ENCODE measurements around the gene TMEM256. TPM values are rescaled to one million over a fixed set of nuclear protein-coding genes. Genes with fewer than 3 reads are reported as not detected.

TMEM256 gene
- total and polyA plus RNA-seq, 2 donors from 2014 or later = 55.8 to 389 TPM

DNA sequence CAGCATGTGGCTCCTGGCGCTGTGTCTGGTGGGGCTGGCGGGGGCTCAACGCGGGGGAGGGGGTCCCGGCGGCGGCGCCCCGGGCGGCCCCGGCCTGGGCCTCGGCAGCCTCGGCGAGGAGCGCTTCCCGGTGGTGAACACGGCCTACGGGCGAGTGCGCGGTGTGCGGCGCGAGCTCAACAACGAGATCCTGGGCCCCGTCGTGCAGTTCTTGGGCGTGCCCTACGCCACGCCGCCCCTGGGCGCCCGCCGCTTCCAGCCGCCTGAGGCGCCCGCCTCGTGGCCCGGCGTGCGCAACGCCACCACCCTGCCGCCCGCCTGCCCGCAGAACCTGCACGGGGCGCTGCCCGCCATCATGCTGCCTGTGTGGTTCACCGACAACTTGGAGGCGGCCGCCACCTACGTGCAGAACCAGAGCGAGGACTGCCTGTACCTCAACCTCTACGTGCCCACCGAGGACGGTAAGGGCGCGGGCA, 4.4 kb upstream of the TMEM256 start:
- Histone ChIP-seq H3K27me3 (ENCODE audit: control insufficient read depth, insufficient read depth, low read length) (no peaks in the 10 kb centered on the region), H3K4me1 (ENCODE audit: control insufficient read depth in 2 of 3, insufficient read depth in 2 of 3, low read depth in 1 of 3, low read length in 3 of 3) (no peaks in the 10 kb centered on the region), H3K4me3 (ENCODE audit: low read length in 3 of 3) (no peak overlapping the region), H3K27ac (ENCODE audit: low read depth in 2 of 2, low read length in 2 of 2) (no peak overlapping the region), H3K9ac (ENCODE audit: low read length in 3 of 3) (no peak overlapping the region), H3K36me3 (ENCODE audit: control insufficient read depth in 2 of 3, insufficient read depth in 3 of 3, low read length in 3 of 3) (no peaks in the 10 kb centered on the region), H3K9me3 (ENCODE audit: control insufficient read depth in 2 of 3, insufficient read depth in 1 of 3, low read length in 3 of 3) (no peaks in the 10 kb centered on the region)
- intact Hi-C loops (cut with DNase I) = no loop called here
- TF ChIP-seq CTCF (IDR thresholded peaks at IDR 0.05; ENCODE audit: borderline replicate concordance, extremely low read depth, insufficient read depth) = no peak
- FAIRE-seq = no peak
- peak in 1 of 5 donors; percentile 53 for DNase-seq

DNA sequence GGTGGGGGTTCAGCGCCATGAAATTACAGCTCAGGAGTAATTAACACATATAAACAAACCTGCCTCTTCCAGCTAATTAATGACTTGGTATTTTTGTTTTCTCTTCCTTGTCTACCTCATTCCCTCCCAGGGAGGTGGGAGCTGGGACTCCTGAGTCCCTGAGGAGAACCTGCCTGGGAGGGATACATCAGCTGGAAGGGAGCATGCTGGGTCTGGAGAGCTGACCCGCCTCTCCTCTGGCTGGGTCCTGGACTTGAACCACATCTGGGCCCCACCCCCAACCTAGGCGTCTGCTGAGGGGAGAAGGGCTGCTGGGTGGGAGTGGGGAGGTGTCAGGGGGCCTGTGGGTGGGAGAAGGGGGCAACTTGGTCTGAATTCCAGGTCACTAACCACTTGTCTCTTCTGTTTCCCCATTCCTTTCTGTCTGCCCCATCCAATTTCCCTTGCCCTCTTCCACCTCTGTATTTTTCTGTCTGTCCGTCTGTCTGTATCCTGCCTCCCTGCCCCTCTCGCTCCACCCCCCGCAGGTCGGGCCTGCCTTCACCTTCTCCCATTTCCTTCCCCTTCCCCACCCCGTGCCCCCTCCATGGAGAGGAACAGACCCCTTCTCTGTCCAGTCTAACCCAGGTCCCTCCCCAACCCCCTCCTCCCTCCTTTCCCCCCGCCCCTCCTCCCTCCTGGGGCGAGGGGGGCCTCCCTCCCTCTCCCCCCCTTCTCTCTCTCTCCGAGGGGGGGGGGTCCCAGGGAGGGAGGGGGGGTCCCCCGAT, 3.8 kb upstream of the TMEM256 start, which contains the start of gene NLGN2:
Gene NLGN2, plus strand, starts transcription at position 361 of the 767 bp plus-strand sequence. CDS start 411 bp downstream, outside the sequence.
- Histone ChIP-seq H3K27me3 (ENCODE audit: control insufficient read depth, insufficient read depth, low read length) (no peaks in the 10 kb centered on the region), H3K4me3 (ENCODE audit: low read length in 3 of 3) (no peak within 1 kb of the TSS), H3K27ac (ENCODE audit: low read depth in 2 of 2, low read length in 2 of 2) (no peak within 1 kb of the TSS), H3K9me3 (ENCODE audit: control insufficient read depth in 2 of 3, insufficient read depth in 1 of 3, low read length in 3 of 3) (no peaks in the 10 kb centered on the region), H3K4me1 (ENCODE audit: control insufficient read depth in 2 of 3, insufficient read depth in 2 of 3, low read depth in 1 of 3, low read length in 3 of 3) (peaks cover 0 to 6% (median 5%) of the 10 kb centered on the region in 3 donors), H3K9ac (ENCODE audit: low read length in 3 of 3) (no peak within 1 kb of the TSS), H3K36me3 (ENCODE audit: control insufficient read depth in 2 of 3, insufficient read depth in 3 of 3, low read length in 3 of 3) (no peaks in the 10 kb centered on the region)
- no peak for FAIRE-seq
- DNase-seq = peak in 1 of 5 donors; percentile 62
- TF ChIP-seq CTCF (IDR thresholded peaks at IDR 0.05; ENCODE audit: borderline replicate concordance, extremely low read depth, insufficient read depth) = no peak
- intact Hi-C loops (cut with DNase I) = no loop called here

DNA sequence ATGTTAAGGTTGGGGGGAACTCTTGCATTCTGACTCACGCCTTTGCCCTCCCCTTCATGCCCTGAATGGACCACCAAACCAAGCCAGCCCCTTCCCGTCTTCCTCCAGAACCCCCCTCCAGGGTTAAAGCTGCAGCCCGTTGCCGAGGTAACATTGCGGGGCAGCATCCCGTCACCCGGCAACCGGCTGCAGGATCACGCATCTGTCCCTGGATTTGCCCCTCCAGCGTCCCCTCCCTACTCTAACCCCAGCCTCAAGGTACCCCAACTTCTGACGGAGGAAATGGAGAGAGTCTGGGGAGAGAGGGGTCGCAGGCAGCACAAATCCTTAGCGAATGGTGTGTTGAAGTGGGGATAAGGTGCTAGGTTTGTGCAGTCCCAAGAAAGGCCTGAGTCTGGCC, 3.2 kb upstream of the TMEM256 start:
- Histone ChIP-seq H3K27me3 (ENCODE audit: control insufficient read depth, insufficient read depth, low read length) (no peaks in the 10 kb centered on the region), H3K9ac (ENCODE audit: low read length in 3 of 3) (no peak overlapping the region), H3K9me3 (ENCODE audit: control insufficient read depth in 2 of 3, insufficient read depth in 1 of 3, low read length in 3 of 3) (no peaks in the 10 kb centered on the region), H3K4me1 (ENCODE audit: control insufficient read depth in 2 of 3, insufficient read depth in 2 of 3, low read depth in 1 of 3, low read length in 3 of 3) (peaks cover 0 to 6% (median 6%) of the 10 kb centered on the region in 3 donors), H3K36me3 (ENCODE audit: control insufficient read depth in 2 of 3, insufficient read depth in 3 of 3, low read length in 3 of 3) (no peaks in the 10 kb centered on the region), H3K4me3 (ENCODE audit: low read length in 3 of 3) (no peak overlapping the region), H3K27ac (ENCODE audit: low read depth in 2 of 2, low read length in 2 of 2) (no peak overlapping the region)
- FAIRE-seq = no peak
- intact Hi-C loops (cut with DNase I) = no loop called here
- peak in 1 of 5 donors; percentile 55 for DNase-seq
- no peak for TF ChIP-seq CTCF (IDR thresholded peaks at IDR 0.05; ENCODE audit: borderline replicate concordance, extremely low read depth, insufficient read depth)

Data from kidney (tissue), 14 donors.